Hypothalamus (tissue), 51 donors: Measurements from ENCODE around the gene MGAT3.

Experiments
- DNase-seq, 51 donors: peaks; one replicate each; lab custom pipeline; 2025; lab: John Stamatoyannopoulos, UW

Gene MGAT3

DNA sequence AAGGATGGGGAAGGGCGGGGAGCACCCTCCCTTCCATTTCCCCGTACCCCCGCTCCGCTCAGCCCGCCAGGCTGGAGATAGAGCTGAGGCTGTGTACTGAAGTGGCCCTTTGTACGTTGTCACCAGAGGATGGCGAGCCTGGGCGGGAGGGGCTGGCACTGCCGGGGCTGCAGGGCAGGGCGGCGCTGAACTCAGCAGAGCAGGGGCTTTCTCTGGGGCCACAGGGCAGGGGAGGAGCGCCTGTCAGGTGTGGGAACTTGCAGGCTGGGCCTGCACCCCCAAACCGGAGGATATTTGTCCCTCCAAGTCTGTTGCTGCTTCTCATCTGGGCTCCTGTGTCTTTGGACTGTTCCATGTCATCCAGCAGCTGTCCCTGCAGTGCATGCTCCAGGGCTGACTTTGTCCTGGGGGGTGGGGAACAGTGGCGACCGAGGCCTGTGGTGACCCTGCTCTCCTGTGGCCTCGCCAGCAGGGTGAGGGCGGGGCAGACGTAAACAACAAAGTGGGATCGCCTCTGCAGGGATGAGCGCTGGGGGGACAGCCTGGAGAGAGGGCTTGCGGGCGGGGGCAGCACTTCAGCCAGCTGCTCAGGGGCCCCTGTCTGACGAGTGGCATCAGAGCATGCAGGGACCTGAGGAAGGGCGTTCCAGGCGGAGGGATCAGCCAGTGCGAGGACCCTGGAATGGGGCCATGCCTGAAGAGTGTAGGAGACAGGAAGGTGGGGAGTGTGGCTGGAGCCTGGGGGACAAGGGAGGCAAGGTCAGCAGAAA is 13.1 kb downstream of the MGAT3 start:
- peak in 42 of 51 donors; percentile 16 to 91 (median 77) for DNase-seq

DNA sequence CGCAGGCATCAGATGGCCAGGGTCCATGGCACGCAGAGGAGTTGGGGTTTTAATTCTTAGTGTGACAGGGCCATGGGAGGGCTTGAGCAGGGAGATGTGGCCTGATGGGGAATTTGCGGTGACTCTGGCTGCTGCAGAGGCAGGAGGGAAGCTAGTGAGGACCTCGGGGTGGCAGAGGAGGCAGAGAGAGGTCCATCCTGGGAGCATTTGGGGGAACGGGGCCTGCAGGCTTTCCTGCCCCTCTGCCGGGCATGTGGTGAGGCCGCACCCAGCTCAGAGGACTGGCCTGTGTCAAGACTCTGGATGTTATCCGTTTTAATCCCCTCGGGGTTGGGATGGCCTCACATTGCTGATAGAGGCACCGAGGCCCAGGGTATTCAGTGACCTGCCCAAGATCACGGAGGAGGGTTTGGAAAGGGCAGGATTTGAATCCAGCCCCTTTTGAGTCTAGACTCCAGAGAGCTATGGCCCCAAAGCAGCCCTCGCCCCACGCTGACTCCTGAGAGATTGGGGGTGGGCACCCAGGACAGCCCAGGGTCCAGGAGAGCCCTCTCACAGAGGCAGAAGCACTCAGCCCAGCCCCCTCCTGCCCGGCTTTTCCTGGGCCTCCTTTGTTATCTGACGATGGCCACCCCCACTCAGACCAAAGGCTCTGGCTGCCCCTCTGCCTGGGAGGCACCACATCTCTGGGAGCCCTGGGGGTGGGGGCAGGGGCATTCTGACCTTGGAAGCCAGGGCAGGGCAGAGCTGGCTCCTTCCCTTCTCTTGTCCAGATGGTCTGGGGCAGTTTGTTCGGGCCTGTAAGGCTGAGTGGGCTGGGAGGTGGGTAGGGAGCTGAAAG is 13.9 kb downstream of the MGAT3 start:
- DNase-seq = peak in 3 of 51 donors; percentile 38 to 47 (median 46)

DNA sequence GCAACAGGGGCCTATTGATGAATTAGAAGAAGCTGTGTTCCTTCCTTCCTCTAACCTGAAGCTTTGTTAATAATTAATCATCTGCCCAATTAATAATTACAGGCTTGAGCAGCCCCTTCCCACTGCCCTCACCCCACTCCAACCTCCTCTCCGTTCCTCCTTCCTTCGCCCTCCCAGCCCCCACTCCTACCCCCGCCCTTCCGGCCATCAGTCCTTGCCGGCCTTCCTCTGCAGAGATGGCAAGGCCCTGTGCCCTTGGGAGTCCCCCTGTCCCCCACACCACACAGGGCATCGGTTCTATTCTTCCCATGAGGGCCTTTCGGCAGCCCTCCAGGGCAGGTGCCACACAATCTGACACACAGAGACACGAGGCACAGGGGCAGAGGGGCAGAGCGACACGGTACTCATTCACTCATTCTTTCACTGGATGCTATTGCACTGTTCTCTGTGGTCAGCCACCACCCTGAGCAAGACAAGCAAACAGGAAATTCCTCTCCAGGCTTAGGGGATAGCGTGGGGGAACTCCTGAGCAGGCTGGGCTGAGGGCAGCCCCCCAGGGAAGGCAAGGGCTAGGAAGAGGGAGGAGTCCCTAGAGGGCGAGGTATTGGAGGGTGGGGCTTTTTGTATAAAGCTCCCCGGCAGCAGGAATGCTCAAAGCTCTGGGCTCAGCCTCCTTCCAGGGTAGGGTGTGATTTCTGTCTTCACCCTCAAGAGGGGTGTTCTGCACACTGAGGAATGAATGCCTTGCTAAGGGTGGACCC is 14.7 kb downstream of the MGAT3 start:
- peak in 2 of 51 donors; percentile 14 to 32 for DNase-seq

DNA sequence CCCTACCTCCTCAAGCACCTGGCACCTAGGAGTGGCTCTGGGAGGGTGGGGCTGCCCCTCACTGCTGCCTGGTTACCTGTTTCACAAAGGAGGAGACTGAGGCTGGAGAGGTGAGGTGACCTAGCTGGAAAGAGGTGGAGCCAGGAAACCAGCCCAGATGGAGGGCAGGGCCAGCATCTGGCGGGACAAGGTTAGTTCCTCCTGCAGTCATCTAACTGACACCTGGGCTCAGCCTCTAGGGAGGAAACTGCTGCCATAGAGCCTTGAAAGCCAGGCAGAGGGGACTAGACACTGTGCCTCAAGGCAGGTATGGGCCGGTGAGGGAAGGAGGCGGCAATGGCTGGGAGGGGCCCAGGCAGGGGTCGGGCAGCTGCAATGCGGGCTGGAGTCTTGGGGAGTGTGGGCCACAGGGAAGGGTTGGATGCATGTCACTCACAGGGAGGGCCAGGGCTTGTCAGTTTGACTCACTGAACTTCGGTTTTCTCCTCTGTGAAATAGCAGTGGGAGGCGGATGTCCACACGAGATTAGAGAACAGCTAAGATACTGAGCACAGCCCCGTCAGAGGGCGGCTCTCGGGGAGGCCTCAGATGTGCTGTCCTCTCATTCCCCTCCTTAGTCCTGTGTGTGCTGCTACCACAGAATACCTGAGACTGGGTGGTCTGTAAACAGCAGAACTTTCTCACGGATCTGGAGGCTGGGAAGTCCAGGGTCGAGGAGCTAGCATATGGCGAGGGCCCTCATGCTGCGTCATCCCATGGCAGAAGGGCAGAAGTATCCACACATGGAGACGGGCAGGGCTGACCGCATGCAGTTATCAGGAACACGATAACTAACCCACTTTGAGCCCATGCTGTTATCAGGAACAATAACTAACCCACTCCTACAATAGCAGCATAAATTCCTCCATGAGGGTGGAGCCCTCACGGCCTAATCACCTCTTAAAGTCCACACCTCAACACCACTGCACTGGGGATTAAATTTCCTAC is 16.1 kb downstream of the MGAT3 start:
- no peak for DNase-seq

DNA sequence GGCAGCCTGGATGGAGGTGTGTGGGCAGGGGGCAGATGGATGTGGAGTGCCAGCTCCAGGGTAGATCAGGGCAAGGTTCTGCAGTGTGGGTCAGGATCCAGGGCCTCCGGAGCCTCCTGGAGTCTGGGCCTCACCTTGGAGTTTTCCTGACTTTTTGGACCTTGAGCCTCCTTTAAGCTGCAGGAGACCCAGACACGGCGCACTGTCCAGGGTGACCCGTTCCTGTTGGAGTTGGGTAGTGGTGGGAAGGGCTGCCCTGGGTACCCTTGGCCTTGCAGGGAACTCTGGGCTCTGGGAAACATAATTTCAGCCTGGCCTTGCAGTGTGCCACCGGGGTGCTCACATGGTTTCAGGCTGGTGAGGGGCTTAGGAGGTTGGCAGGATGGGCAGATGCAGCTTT is 17.0 kb downstream of the MGAT3 start:
- DNase-seq = no peak

DNA sequence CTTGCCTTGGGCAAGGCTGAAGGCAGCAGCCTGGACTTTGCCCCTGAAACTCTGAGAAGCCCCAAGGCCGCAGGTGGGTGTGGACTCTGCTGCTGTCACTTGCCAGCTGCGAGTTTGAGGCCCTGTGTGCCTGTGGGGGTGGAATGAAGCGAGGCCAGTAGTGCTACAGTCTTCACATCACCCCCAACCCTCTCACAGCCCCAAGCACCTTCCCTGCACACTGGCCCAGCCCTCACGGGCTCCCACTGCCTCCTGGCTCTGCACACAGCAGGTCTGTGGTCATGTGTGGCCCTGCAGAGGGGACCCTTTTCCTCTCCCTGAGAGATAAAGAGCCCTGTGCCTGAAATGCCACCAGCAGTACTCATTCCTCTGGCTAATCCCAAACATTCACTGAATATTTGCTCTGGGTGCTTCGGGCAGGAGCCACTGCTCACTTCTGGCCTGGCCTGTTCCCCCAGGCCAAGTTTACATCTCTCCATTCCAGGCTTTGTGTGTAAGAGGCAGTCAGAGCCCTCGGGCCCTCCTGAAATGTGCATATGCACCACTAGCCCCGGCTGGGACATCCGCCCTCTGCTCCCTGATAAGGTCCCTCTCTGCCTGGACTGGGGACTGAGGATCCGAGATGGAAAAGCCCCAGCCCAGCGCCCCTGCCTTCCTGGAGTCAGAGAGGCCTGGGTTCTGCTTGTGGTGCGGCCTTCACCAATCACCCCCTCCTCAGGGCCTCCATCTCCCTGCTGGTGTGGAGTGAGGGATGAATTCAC is 17.7 kb downstream of the MGAT3 start:
- DNase-seq = peak in 1 of 51 donors; percentile 19

DNA sequence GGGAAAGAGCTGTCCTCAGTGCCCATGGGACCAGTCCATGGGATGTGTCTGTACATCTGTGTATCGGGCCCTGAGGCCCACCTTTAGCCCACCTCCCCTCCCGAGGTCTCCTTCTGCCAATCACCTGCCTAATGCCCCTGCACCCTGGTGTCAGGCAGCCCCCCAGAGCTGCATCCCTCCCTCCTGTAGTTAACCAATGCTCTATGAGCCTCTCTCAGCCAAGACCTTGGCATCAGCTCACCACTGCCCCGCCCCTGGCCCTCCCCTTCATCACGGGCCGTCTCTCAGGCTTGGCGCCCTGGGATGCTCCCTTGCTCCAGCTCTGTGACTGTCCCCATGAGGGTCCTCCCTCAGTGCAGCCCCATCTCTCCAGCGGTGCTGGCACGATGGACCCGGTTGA is 18.5 kb downstream of the MGAT3 start:
- peak in 23 of 51 donors; percentile 19 to 68 (median 48) for DNase-seq

DNA sequence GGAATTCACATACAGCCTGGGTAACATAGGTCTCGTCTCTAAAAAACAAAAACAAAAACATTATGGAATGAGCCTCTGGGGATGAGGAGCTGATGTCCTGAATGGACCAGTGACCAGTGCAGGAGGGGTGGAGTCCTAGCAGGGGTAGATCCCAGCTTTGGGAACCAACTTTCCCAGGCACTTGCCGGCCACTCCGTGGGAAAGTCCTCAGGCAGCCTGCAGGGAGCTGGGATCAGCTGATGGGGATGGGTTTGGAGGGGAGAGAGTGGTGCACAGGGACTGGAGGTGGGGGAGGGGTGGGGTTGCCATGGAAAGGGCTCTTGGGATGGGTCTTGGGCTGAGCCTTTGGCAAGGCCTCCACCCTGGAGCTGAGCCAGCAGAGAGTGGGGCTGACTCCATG is 19.1 kb downstream of the MGAT3 start:
- peak in 20 of 51 donors; percentile 19 to 67 (median 36) for DNase-seq

DNA sequence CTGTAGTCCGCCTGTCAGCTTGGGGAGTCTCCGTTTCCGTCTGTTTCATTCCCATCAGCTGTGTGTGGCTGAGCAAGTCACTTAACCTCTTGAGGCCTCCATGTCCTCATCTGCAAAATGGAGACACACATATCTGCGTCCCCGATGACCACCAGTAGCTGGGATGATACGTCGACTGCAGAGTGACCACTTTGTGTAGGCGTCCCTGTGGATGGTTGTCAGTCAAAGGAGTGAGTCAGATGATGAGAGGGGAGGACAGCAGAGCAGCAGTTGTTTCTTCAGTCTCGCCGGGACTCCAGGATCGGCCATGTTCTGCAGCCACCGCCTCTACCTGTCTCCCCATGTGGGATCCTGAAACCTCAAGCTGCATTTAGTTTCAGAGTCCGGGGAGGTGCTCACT is 19.9 kb downstream of the MGAT3 start:
- no peak for DNase-seq

DNA sequence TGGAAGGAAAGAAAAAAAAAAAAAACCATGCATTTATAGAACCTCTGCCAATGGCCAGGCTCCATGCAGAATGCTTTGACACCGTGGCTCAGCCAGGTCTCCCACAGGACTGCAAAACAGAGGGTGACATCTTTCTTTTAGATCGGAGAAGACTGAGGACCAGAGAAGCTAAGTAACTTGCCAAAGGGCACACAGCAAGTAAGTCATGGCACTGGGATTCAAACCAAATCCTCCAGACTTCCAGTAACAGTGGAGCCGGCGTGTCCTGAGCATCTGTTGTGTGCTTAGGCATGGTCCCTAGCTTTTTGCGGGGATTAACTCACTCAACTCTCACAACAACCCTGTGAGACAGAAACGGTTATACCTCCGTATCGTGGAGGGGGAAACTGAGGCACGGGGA is 20.7 kb downstream of the MGAT3 start:
- DNase-seq = no peak

DNA sequence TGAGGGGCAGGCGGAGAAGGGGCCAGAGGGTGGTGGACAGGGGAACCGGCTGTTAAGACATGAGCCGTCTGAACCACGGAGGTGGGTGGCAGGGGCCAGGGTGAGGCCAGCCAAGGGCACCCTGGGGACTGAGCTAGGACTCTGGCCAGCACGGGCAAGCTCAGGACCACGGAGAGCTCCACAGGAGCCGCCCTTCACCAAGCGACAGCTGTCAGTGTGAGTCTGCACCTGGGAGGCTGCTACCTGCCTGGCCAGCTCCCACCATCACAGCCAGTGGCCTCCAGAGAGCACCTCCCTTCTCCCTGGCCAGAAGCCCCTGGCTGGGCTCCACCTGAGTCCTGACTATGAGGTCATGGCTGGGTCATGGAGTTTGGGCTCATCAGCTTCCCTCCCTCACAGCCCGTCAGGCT is 21.6 kb downstream of the MGAT3 start:
- DNase-seq = peak in 2 of 51 donors; percentile 30 to 35

DNA sequence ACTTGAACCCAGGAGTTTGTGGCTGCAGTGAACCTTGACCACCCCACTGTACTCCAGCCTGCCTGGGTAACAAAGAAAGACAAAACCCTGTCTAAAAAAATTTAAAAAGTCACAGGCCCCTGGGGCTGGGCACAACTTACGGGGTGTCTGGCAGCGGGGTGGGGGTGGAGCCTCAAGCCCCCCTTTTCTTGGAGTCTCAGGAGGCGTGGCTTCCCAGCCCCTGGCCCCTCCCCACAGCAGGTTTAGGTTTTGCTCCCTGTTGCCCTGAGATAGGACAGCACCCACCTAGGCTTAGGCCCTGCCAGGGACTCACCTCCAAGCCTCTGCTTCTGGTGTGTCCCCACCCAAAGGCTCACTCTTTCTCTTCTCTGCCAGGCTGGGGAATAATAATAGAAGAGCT is 22.4 kb downstream of the MGAT3 start:
- DNase-seq = no peak

DNA sequence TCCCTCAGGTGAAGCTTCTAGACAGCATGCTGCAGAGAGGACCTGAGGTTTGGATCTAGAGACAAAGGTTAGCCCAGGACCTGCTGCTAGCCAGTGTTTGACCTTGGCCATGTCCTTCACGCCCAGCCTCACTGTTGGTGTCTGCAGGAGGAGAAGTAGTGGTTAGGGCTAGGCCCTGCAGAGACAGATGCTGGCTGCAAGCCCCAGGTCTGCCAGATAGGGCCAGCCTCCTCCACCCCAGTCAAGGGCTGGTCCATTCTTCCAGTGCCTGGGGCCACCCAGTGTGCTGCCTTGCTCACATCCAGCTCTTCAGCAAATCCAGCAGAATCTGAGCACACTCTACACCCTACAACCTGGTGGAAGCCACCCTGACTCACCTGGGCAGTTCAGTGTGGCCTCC is 23.7 kb downstream of the MGAT3 start:
- no peak for DNase-seq

DNA sequence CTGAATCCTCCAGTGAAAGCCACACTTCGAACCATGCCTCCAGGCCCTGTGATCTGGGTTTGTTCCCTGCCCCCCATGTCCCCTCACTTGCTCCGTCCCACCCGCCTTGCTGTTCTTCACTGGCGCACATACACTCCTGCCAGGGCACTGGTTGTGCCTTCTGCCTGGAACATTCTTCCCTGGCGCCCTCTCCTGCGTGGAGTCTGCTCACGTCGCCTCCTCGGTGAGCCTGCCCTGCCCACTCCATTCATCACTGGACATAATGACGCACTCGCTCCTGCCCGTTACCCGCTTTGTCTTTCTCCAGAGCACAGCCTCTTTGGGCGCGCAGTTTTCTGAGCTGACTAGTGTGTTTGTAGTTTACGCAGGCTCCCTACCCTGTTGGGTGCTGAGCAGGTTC is 24.2 kb downstream of the MGAT3 start:
- peak in 29 of 51 donors; percentile 25 to 84 (median 52) for DNase-seq

DNA sequence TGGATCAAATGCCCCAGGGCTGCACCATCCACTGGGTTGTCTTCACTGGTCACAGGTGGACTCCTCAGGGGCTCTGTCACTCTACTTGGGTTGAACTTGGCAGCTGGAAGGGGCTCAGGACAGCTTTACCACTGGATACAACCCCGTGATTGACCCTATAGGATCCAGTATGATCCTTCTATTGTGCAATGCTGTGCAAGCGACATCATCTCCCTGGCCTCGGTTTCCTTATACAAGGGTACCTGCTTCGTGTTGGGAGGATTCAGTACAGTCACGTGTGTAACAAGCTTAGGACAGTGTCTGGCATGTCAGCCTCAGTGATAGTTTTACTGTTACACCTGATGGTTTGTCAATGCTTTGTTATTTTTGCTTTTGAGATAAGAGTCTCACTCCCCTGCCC is 24.8 kb downstream of the MGAT3 start:
- no peak for DNase-seq

DNA sequence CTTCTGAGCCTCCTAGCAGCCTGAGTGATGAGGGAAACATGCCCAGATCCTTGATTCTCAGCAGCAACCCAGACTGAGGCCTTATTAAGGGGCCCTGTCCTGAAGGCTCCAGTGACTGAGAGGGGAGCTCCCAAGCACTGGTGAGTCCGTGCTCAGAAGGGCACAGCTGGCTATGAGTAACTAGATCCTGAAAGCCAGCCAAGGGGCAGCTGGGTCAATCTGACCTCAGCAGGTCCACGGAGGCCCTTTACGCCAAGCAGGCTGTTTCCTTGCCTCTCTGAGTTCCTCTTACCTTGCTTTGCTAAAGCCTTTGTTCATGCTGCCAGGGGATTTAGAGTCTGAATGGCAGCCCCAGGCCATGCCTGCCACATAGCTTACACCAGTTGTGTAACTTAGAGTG is 26.0 kb downstream of the MGAT3 start:
- no peak for DNase-seq

DNA sequence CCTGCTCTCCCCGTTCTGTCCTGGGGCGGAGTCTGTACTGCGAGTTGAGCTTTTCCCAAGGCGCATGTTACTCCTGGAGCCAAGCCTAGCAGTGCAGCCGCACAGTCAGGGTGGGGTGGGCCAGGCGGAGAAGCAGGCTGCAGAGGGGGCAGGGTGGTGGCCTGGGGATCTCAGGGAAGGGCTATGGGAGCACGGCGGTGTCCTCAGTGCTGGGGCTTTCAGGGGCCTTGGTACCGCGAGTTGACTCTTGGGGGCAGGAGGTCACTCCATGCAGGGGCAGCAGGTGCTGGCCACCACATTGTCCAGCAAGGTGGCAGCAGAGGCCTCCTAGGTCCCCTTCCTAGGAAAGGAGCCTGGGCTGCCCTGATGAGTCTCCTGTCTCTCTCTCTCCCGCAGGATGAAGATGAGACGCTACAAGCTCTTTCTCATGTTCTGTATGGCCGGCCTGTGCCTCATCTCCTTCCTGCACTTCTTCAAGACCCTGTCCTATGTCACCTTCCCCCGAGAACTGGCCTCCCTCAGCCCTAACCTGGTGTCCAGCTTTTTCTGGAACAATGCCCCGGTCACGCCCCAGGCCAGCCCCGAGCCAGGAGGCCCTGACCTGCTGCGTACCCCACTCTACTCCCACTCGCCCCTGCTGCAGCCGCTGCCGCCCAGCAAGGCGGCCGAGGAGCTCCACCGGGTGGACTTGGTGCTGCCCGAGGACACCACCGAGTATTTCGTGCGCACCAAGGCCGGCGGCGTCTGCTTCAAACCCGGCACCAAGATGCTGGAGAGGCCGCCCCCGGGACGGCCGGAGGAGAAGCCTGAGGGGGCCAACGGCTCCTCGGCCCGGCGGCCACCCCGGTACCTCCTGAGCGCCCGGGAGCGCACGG is 30.4 kb downstream of the MGAT3 start:
- DNase-seq = peak in 13 of 51 donors; percentile 21 to 65 (median 45)
